ENCODE data around the gene GFI1B. TPM values are rescaled to one million over a fixed set of nuclear protein-coding genes. Genes with fewer than 3 reads are reported as not detected.
"Not testable (repeated sequence)": the region's sequence is repeated elsewhere in the genome, so short reads cannot be mapped to it uniquely, and the experiment has no call there.

Gene GFI1B
- total and polyA plus RNA-seq, 5 experiments from 2014 or later: 0.16 to 0.39 TPM; not detected in 3

- no peak for ATAC-seq
- POLR2A ChIA-PET: no interaction called here
- H3K4me3 Mint-ChIP-seq: no peak overlapping the region
- H3K27me3 Mint-ChIP-seq: peaks cover 7 to 54% (median 32%) of the 10 kb centered on the region in 5 donors
- H3K9me3 Mint-ChIP-seq: no peaks in the 10 kb centered on the region
- no peak overlapping the region for H3K27ac Mint-ChIP-seq
- no peaks in the 10 kb centered on the region for H3K36me3 Mint-ChIP-seq
- DNase-seq: no peak
- H3K4me1 Mint-ChIP-seq: peaks cover 0 to 12% (median 1%) of the 10 kb centered on the region in 4 donors
These were observed 8.4 kb downstream of the GFI1B start for GRCh38 chr9:132986640-132987620.

GRCh38 chr9:132988244-132989013, 9.9 kb downstream of the GFI1B start:
- peaks cover 8 to 54% (median 33%) of the 10 kb centered on the region in 5 donors for H3K27me3 Mint-ChIP-seq
- H3K4me3 Mint-ChIP-seq: no peak overlapping the region
- H3K4me1 Mint-ChIP-seq: peaks cover 0 to 15% (median 1%) of the 10 kb centered on the region in 4 donors
- ATAC-seq: no peak
- H3K27ac Mint-ChIP-seq: no peak overlapping the region
- POLR2A ChIA-PET: no interaction called here
- H3K9me3 Mint-ChIP-seq: no peaks in the 10 kb centered on the region
- H3K36me3 Mint-ChIP-seq: no peaks in the 10 kb centered on the region
- DNase-seq: no peak

GRCh38 chr9:132989014-132989310, 10.5 kb downstream of the GFI1B start:
- Mint-ChIP-seq H3K36me3 (no peaks in the 10 kb centered on the region), H3K27me3 (peaks cover 8 to 49% (median 33%) of the 10 kb centered on the region in 5 donors), H3K9me3 (no peaks in the 10 kb centered on the region), H3K4me3 (no peak overlapping the region), H3K27ac (no peak overlapping the region), H3K4me1 (peaks cover 0 to 15% (median 1%) of the 10 kb centered on the region in 4 donors)
- no peak for DNase-seq
- no peak for ATAC-seq
- POLR2A ChIA-PET: no interaction called here

- POLR2A ChIA-PET: no interaction called here
- no peak overlapping the region for H3K4me3 Mint-ChIP-seq
- H3K27me3 Mint-ChIP-seq: peaks cover 8 to 50% (median 38%) of the 10 kb centered on the region in 5 donors
- H3K27ac Mint-ChIP-seq: no peak overlapping the region
- peaks cover 4 to 20% (median 5%) of the 10 kb centered on the region in 4 donors for H3K4me1 Mint-ChIP-seq
- DNase-seq (no peak), ATAC-seq (peak in 1 of 2 donors; percentile 37)
- H3K36me3 Mint-ChIP-seq: no peaks in the 10 kb centered on the region
- no peaks in the 10 kb centered on the region for H3K9me3 Mint-ChIP-seq
These were observed 11.0 kb downstream of the GFI1B start for GRCh38 chr9:132989414-132989996.

- H3K4me3 Mint-ChIP-seq, H3K27ac Mint-ChIP-seq, POLR2A ChIA-PET, H3K36me3 Mint-ChIP-seq, H3K9me3 Mint-ChIP-seq: not testable (repeated sequence)
- ATAC-seq (peak in 1 of 2 donors; percentile 61), DNase-seq (peak in 1 of 10 donors; percentile 10)
- Mint-ChIP-seq H3K4me1 (peaks cover 7 to 22% (median 10%) of the 10 kb centered on the region in 4 donors), H3K27me3 (peaks cover 8 to 54% (median 41%) of the 10 kb centered on the region in 5 donors)
These were observed 11.6 kb downstream of the GFI1B start for GRCh38 chr9:132989998-132990557.

- ATAC-seq (no peak), DNase-seq (no peak)
- POLR2A ChIA-PET: no interaction called here
- Mint-ChIP-seq H3K9me3 (no peaks in the 10 kb centered on the region), H3K36me3 (no peaks in the 10 kb centered on the region), H3K4me3 (no peak overlapping the region), H3K4me1 (peaks cover 7 to 22% (median 11%) of the 10 kb centered on the region in 4 donors), H3K27me3 (peaks cover 8 to 47% (median 41%) of the 10 kb centered on the region in 5 donors), H3K27ac (no peak overlapping the region)
These were observed 12.3 kb downstream of the GFI1B start for GRCh38 chr9:132990781-132991180.

- H3K27me3 Mint-ChIP-seq: peaks cover 5 to 40% (median 39%) of the 10 kb centered on the region in 5 donors
- H3K27ac Mint-ChIP-seq: peak overlapping the region in 2 of 10 donors; percentile 6 to 22
- POLR2A ChIA-PET: no interaction called here
These were observed 13.1 kb downstream of the GFI1B start for GRCh38 chr9:132991351-132992300.

GRCh38 chr9:132993511-132993939, 15.0 kb downstream of the GFI1B start:
- H3K9me3 Mint-ChIP-seq: no peaks in the 10 kb centered on the region
- H3K4me1 Mint-ChIP-seq: peaks cover 7 to 19% (median 11%) of the 10 kb centered on the region in 4 donors
- ATAC-seq (no peak), DNase-seq (no peak)
- no peak overlapping the region for H3K4me3 Mint-ChIP-seq
- H3K36me3 Mint-ChIP-seq: no peaks in the 10 kb centered on the region
- peaks cover 4 to 37% (median 24%) of the 10 kb centered on the region in 5 donors for H3K27me3 Mint-ChIP-seq
- H3K27ac Mint-ChIP-seq: no peak overlapping the region
- POLR2A ChIA-PET: no interaction called here

More at GRCh38 chr9:132991351-132992300, 13.1 kb downstream of the GFI1B start:
- Mint-ChIP-seq H3K36me3 (no peaks in the 10 kb centered on the region), H3K9me3 (no peaks in the 10 kb centered on the region), H3K4me1 (peaks cover 7 to 21% (median 11%) of the 10 kb centered on the region in 4 donors), H3K4me3 (peak overlapping the region in 1 of 10 donors; percentile 28)
- DNase-seq: no peak
- no peak for ATAC-seq

- POLR2A ChIA-PET: no interaction called here
- peak overlapping the region in 4 of 10 donors; percentile 14 to 50 (median 35) for H3K4me3 Mint-ChIP-seq
- peak in 1 of 2 donors; percentile 50 for ATAC-seq
- H3K27me3 Mint-ChIP-seq: peaks cover 6 to 45% (median 24%) of the 10 kb centered on the region in 5 donors
- H3K36me3 Mint-ChIP-seq: no peaks in the 10 kb centered on the region
- H3K27ac Mint-ChIP-seq: peak overlapping the region in 2 of 10 donors; percentile 29 to 75
- peaks cover 7 to 19% (median 11%) of the 10 kb centered on the region in 4 donors for H3K4me1 Mint-ChIP-seq
- no peaks in the 10 kb centered on the region for H3K9me3 Mint-ChIP-seq
- peak in 1 of 10 donors; percentile 14 for DNase-seq
These were observed 16.1 kb downstream of the GFI1B start for GRCh38 chr9:132994410-132995120.

- Mint-ChIP-seq H3K36me3 (no peaks in the 10 kb centered on the region), H3K9me3 (no peaks in the 10 kb centered on the region), H3K27ac (no peak overlapping the region), H3K4me1 (peaks cover 6 to 19% (median 11%) of the 10 kb centered on the region in 4 donors), H3K4me3 (peak overlapping the region in 1 of 10 donors; percentile 8), H3K27me3 (peaks cover 8 to 50% (median 26%) of the 10 kb centered on the region in 5 donors)
- ATAC-seq: no peak
- DNase-seq: no peak
- POLR2A ChIA-PET: no interaction called here
These were observed 16.6 kb downstream of the GFI1B start for GRCh38 chr9:132995121-132995420.

GRCh38 chr9:132995879-132996278, 17.4 kb downstream of the GFI1B start:
- H3K9me3 Mint-ChIP-seq: no peaks in the 10 kb centered on the region
- POLR2A ChIA-PET: interaction anchor here (0.5 kb wide), 1 partner anchor 18 kb away, joined by 3 read pairs; no protein-coding TSS in a partner anchor
- no peaks in the 10 kb centered on the region for H3K36me3 Mint-ChIP-seq
- H3K27ac Mint-ChIP-seq: no peak overlapping the region
- peaks cover 9 to 58% (median 30%) of the 10 kb centered on the region in 5 donors for H3K27me3 Mint-ChIP-seq
- H3K4me3 Mint-ChIP-seq: no peak overlapping the region
- DNase-seq (no peak), ATAC-seq (no peak)
- H3K4me1 Mint-ChIP-seq: peaks cover 4 to 19% (median 11%) of the 10 kb centered on the region in 4 donors

Measured in naive thymus-derived CD8-positive, alpha-beta T cell (primary cell).